Measurements from ENCODE around the gene CLEC20A.

The CLEC20A gene

GRCh38 chr1:178500091-178500770, 3.5 kb upstream of the CLEC20A start:
- no peak for TF ChIP-seq CTCF (IDR thresholded peaks at IDR 0.05)
- no peak for TF ChIP-seq ZFX (IDR thresholded peaks at IDR 0.05; ENCODE audit: borderline replicate concordance)
- H3K27ac ChIP-seq, result no peak overlapping the region

GRCh38 chr1:178498896-178499675, 2.3 kb upstream of the CLEC20A start:
- TF ChIP-seq ZFX (IDR thresholded peaks at IDR 0.05; ENCODE audit: borderline replicate concordance), result no peak
- TF ChIP-seq CTCF (IDR thresholded peaks at IDR 0.05), result no peak
- no peak overlapping the region for H3K27ac ChIP-seq

- H3K27ac ChIP-seq, result no peak overlapping the region
- no peak for TF ChIP-seq CTCF (IDR thresholded peaks at IDR 0.05)
- TF ChIP-seq ZFX (IDR thresholded peaks at IDR 0.05; ENCODE audit: borderline replicate concordance), result no peak
These were observed 1.2 kb upstream of the CLEC20A start for GRCh38 chr1:178497903-178498478.

GRCh38 chr1:178495741-178496409, 889 bp downstream of the CLEC20A start:
- no peak overlapping the region for H3K27ac ChIP-seq
- TF ChIP-seq ZFX (IDR thresholded peaks at IDR 0.05; ENCODE audit: borderline replicate concordance) (no peak), CTCF (IDR thresholded peaks at IDR 0.05) (no peak)

- TF ChIP-seq ZFX (IDR thresholded peaks at IDR 0.05; ENCODE audit: borderline replicate concordance) (no peak), CTCF (IDR thresholded peaks at IDR 0.05) (no peak)
- H3K27ac ChIP-seq, result no peak overlapping the region
These were observed 1.6 kb downstream of the CLEC20A start for GRCh38 chr1:178495158-178495557.

- no peak overlapping the region for H3K27ac ChIP-seq
- TF ChIP-seq ZFX (IDR thresholded peaks at IDR 0.05; ENCODE audit: borderline replicate concordance) (no peak), CTCF (IDR thresholded peaks at IDR 0.05) (no peak)
These were observed 2.2 kb downstream of the CLEC20A start for GRCh38 chr1:178494569-178494971.
